ENCODE results near the gene SH3GL1. TPM values are rescaled to one million over a fixed set of nuclear protein-coding genes. Genes with fewer than 3 reads are reported as not detected.

SH3GL1 gene
- total and polyA plus RNA-seq, 2 experiments from 2014 or later = 73.1 to 89.5 TPM

- Histone ChIP-seq H3K36me3 (ENCODE audit: insufficient read depth) (no peaks in the 10 kb centered on the region), H3K27ac (ENCODE audit: low read depth) (peak overlapping the region; percentile 85), H4K20me1 (replicated peaks; ENCODE audit: insufficient read depth) (peaks cover 20% of the 10 kb centered on the region; the same call in 1 of the 2 replicates), H2AFZ (no peak overlapping the region), H3K27me3 (ENCODE audit: insufficient read depth) (no peaks in the 10 kb centered on the region), H3F3A (replicated peaks; ENCODE audit: low read depth) (0 out of 2 replicates have a peak, but pooled peaks cover 13% of the 10 kb centered on the region), H3K79me2 (replicated peaks; ENCODE audit: insufficient read depth) (peaks cover 70% of the 10 kb centered on the region), H3K9me2 (ENCODE audit: insufficient read depth) (no peaks in the 10 kb centered on the region), H3K4me2 (peak overlapping the region; percentile 54; the same call in 1 of the 2 replicates), H3K4me1 (ENCODE audit: insufficient read depth) (peaks cover 31% of the 10 kb centered on the region), H3K4me3 (peak overlapping the region; percentile 35; the same call in 1 of the 2 replicates)
- TF ChIP-seq CTCF (conservative IDR thresholded peaks at IDR 0.05; ENCODE audit: low read depth in 2 of 2) (peak in 1 of 2 experiments; percentile 24; a peak in 1 of 4 replicates), ZNF331 (CRISPR knock-in tag; IDR thresholded peaks at IDR 0.05; ENCODE audit: low read depth) (no peak)
- Mint-ChIP-seq H3K27ac (peak overlapping the region; percentile 92), H3K9me3 (no peaks in the 10 kb centered on the region), H3K4me1 (peaks cover 46% of the 10 kb centered on the region), H3K36me3 (ENCODE audit: low read depth) (no peaks in the 10 kb centered on the region), H3K27me3 (ENCODE audit: insufficient read depth, low read depth, poor library complexity) (peaks cover 25% of the 10 kb centered on the region), H3K4me3 (no peak overlapping the region)
- DNase-seq (ENCODE audit: low spot score) (no peak), ATAC-seq (peak; percentile 6)
Measured at GRCh38 chr19:4374498-4375163, 25.7 kb downstream of the SH3GL1 start.

GRCh38 chr19:4373601-4374497, 26.5 kb downstream of the SH3GL1 start:
- ATAC-seq (no peak), DNase-seq (ENCODE audit: low spot score) (no peak)
- Histone ChIP-seq H3K4me1 (ENCODE audit: insufficient read depth) (peaks cover 38% of the 10 kb centered on the region), H3K4me3 (no peak overlapping the region), H3K27ac (ENCODE audit: low read depth) (peak overlapping the region; percentile 85), H3K27me3 (ENCODE audit: insufficient read depth) (no peaks in the 10 kb centered on the region), H4K20me1 (replicated peaks; ENCODE audit: insufficient read depth) (peaks cover 18% of the 10 kb centered on the region; the same call in 1 of the 2 replicates), H3F3A (replicated peaks; ENCODE audit: low read depth) (0 out of 2 replicates have a peak, but pooled peaks cover 16% of the 10 kb centered on the region), H3K36me3 (ENCODE audit: insufficient read depth) (no peaks in the 10 kb centered on the region), H2AFZ (no peak overlapping the region), H3K4me2 (no peak overlapping the region), H3K9me2 (ENCODE audit: insufficient read depth) (no peaks in the 10 kb centered on the region), H3K79me2 (replicated peaks; ENCODE audit: insufficient read depth) (peaks cover 62% of the 10 kb centered on the region)
- Mint-ChIP-seq H3K36me3 (ENCODE audit: low read depth) (no peaks in the 10 kb centered on the region), H3K9me3 (no peaks in the 10 kb centered on the region), H3K4me1 (peaks cover 46% of the 10 kb centered on the region), H3K4me3 (peak overlapping the region; percentile 23; the same call in 1 of the 3 replicates), H3K27me3 (ENCODE audit: insufficient read depth, low read depth, poor library complexity) (peaks cover 24% of the 10 kb centered on the region), H3K27ac (peak overlapping the region; percentile 88)
- no peak for TF ChIP-seq POLR2AphosphoS5 (IDR thresholded peaks at IDR 0.05; ENCODE audit: low read depth)
- TF ChIP-seq CREB1 (CRISPR knock-in tag; IDR thresholded peaks at IDR 0.05; ENCODE audit: low read depth) = no peak
- no peak for TF ChIP-seq ZNF114 (CRISPR knock-in tag; IDR thresholded peaks at IDR 0.05)
- TF ChIP-seq, protein P1, sequence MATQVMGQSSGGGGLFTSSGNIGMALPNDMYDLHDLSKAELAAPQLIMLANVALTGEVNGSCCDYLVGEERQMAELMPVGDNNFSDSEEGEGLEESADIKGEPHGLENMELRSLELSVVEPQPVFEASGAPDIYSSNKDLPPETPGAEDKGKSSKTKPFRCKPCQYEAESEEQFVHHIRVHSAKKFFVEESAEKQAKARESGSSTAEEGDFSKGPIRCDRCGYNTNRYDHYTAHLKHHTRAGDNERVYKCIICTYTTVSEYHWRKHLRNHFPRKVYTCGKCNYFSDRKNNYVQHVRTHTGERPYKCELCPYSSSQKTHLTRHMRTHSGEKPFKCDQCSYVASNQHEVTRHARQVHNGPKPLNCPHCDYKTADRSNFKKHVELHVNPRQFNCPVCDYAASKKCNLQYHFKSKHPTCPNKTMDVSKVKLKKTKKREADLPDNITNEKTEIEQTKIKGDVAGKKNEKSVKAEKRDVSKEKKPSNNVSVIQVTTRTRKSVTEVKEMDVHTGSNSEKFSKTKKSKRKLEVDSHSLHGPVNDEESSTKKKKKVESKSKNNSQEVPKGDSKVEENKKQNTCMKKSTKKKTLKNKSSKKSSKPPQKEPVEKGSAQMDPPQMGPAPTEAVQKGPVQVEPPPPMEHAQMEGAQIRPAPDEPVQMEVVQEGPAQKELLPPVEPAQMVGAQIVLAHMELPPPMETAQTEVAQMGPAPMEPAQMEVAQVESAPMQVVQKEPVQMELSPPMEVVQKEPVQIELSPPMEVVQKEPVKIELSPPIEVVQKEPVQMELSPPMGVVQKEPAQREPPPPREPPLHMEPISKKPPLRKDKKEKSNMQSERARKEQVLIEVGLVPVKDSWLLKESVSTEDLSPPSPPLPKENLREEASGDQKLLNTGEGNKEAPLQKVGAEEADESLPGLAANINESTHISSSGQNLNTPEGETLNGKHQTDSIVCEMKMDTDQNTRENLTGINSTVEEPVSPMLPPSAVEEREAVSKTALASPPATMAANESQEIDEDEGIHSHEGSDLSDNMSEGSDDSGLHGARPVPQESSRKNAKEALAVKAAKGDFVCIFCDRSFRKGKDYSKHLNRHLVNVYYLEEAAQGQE (IDR thresholded peaks at IDR 0.05; ENCODE audit: unreplicated experiment) = no peak
- TF ChIP-seq, protein P2, sequence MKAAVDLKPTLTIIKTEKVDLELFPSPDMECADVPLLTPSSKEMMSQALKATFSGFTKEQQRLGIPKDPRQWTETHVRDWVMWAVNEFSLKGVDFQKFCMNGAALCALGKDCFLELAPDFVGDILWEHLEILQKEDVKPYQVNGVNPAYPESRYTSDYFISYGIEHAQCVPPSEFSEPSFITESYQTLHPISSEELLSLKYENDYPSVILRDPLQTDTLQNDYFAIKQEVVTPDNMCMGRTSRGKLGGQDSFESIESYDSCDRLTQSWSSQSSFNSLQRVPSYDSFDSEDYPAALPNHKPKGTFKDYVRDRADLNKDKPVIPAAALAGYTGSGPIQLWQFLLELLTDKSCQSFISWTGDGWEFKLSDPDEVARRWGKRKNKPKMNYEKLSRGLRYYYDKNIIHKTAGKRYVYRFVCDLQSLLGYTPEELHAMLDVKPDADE (IDR thresholded peaks at IDR 0.05) = no peak
- TF ChIP-seq ZNF331 (CRISPR knock-in tag; IDR thresholded peaks at IDR 0.05; ENCODE audit: low read depth) = no peak
